OCI-LY3 (cell line): ENCODE results near the gene PKM.

Experiments used
- EZH2phosphoT487 ChIP-seq: fragments of 200-600 bp; shearing (Covaris generic); IDR thresholded peaks from 2 replicates; pipeline ENCODE4 v1.6.1; 2018; ENCODE audit warnings: antibody characterized with exemption, mixed run types, low read depth
- TF ChIP-seq, protein P1 (sequence below): fragments of 200-600, 300-600 bp; sonication (generic); IDR thresholded peaks from 2 replicates; pipeline ENCODE4 v1.5.1; 2014; ENCODE audit warnings: antibody characterized with exemption, low read length, low read depth

DNA sequence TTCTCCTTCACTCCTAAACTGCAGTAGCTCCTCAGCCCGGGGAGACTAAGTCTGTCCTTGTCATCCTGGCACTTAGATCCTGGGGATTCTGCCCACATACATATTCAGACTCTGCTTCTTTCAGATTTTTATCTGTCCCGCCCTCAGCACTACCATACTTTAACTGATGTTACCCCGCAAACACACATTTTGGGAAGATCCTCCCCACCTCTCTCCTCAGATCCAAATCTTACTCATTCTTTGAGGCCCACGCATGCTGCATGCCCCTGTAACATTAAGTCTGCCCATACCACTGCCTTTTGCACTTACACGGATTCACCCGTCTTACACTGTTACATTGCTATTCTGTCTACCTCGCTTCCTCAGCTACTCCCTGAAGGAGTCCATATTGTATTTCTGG, 76.7 kb downstream of the PKM start:
- TF ChIP-seq, protein P1, sequence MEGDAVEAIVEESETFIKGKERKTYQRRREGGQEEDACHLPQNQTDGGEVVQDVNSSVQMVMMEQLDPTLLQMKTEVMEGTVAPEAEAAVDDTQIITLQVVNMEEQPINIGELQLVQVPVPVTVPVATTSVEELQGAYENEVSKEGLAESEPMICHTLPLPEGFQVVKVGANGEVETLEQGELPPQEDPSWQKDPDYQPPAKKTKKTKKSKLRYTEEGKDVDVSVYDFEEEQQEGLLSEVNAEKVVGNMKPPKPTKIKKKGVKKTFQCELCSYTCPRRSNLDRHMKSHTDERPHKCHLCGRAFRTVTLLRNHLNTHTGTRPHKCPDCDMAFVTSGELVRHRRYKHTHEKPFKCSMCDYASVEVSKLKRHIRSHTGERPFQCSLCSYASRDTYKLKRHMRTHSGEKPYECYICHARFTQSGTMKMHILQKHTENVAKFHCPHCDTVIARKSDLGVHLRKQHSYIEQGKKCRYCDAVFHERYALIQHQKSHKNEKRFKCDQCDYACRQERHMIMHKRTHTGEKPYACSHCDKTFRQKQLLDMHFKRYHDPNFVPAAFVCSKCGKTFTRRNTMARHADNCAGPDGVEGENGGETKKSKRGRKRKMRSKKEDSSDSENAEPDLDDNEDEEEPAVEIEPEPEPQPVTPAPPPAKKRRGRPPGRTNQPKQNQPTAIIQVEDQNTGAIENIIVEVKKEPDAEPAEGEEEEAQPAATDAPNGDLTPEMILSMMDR: no peak
- no peak for TF ChIP-seq EZH2phosphoT487
